Measurements from ENCODE around the gene XRCC5. TPM values are rescaled to one million over a fixed set of nuclear protein-coding genes. Genes with fewer than 3 reads are reported as not detected.
"Not testable (repeated sequence)": the region's sequence is repeated elsewhere in the genome, so short reads cannot be mapped to it uniquely, and the experiment has no call there.

The XRCC5 gene
- total RNA-seq, 1 donor from 2014 or later, result 190 TPM

- DNase-seq (ENCODE audit: extremely low read depth, low read depth, low spot score), result peak; percentile 99
Measured at GRCh38 chr2:216114714-216115531, 5.8 kb downstream of the XRCC5 start.

- no peak for DNase-seq (ENCODE audit: extremely low read depth, low read depth, low spot score)
Measured at GRCh38 chr2:216116418-216116817, 7.3 kb downstream of the XRCC5 start.

GRCh38 chr2:216117561-216118340, 8.6 kb downstream of the XRCC5 start:
- DNase-seq (ENCODE audit: extremely low read depth, low read depth, low spot score), result no peak

GRCh38 chr2:216118474-216118873, 9.3 kb downstream of the XRCC5 start:
- no peak for DNase-seq (ENCODE audit: extremely low read depth, low read depth, low spot score)

GRCh38 chr2:216119146-216119545, 10.0 kb downstream of the XRCC5 start:
- DNase-seq (ENCODE audit: extremely low read depth, low read depth, low spot score), result no peak

- DNase-seq (ENCODE audit: extremely low read depth, low read depth, low spot score), result no peak
Measured at GRCh38 chr2:216119986-216120385, 10.8 kb downstream of the XRCC5 start.

GRCh38 chr2:216121255-216121654, 12.1 kb downstream of the XRCC5 start:
- no peak for DNase-seq (ENCODE audit: extremely low read depth, low read depth, low spot score)

GRCh38 chr2:216126943-216127342, 17.8 kb downstream of the XRCC5 start:
- DNase-seq (ENCODE audit: extremely low read depth, low read depth, low spot score), result no peak

- no peak for DNase-seq (ENCODE audit: extremely low read depth, low read depth, low spot score)
Measured at GRCh38 chr2:216130346-216130971, 21.3 kb downstream of the XRCC5 start.

- DNase-seq (ENCODE audit: extremely low read depth, low read depth, low spot score), result no peak
Measured at GRCh38 chr2:216131175-216131926, 22.2 kb downstream of the XRCC5 start.

GRCh38 chr2:216132585-216132984, 23.4 kb downstream of the XRCC5 start:
- no peak for DNase-seq (ENCODE audit: extremely low read depth, low read depth, low spot score)

GRCh38 chr2:216133397-216133796, 24.2 kb downstream of the XRCC5 start:
- no peak for DNase-seq (ENCODE audit: extremely low read depth, low read depth, low spot score)

GRCh38 chr2:216134958-216135541, 25.9 kb downstream of the XRCC5 start:
- no peak for DNase-seq (ENCODE audit: extremely low read depth, low read depth, low spot score)

GRCh38 chr2:216139884-216140283, 30.7 kb downstream of the XRCC5 start:
- DNase-seq (ENCODE audit: extremely low read depth, low read depth, low spot score), result no peak

GRCh38 chr2:216141516-216141915, 32.4 kb downstream of the XRCC5 start:
- not testable (repeated sequence) for DNase-seq (ENCODE audit: extremely low read depth, low read depth, low spot score)

GRCh38 chr2:216142540-216142939, 33.4 kb downstream of the XRCC5 start:
- DNase-seq (ENCODE audit: extremely low read depth, low read depth, low spot score), result no peak

- no peak for DNase-seq (ENCODE audit: extremely low read depth, low read depth, low spot score)
Measured at GRCh38 chr2:216144372-216144771, 35.2 kb downstream of the XRCC5 start.

GRCh38 chr2:216144857-216145256, 35.7 kb downstream of the XRCC5 start:
- DNase-seq (ENCODE audit: extremely low read depth, low read depth, low spot score), result no peak

- DNase-seq (ENCODE audit: extremely low read depth, low read depth, low spot score), result no peak
Measured at GRCh38 chr2:216146573-216146972, 37.4 kb downstream of the XRCC5 start.

Data from glomerular endothelial cell (primary cell).